NCI-H345 treated with DMSO at 0.1 percent for 48 hours (cell line): ENCODE results near the gene EDEM1.
"Not testable (repeated sequence)": the region's sequence is repeated elsewhere in the genome, so short reads cannot be mapped to it uniquely, and the experiment has no call there.

ENCODE experiments used
- DNase-seq: peaks from one replicate; lab custom pipeline; 2025; ENCODE audit not compliant: unreplicated experiment; lab: John Stamatoyannopoulos, UW

EDEM1 gene

GRCh38 chr3:5172018-5172417, 15.5 kb upstream of the EDEM1 start:
- DNase-seq, result no peak

GRCh38 chr3:5179036-5179435, 8.5 kb upstream of the EDEM1 start:
- not testable (repeated sequence) for DNase-seq

GRCh38 chr3:5181469-5182141, 5.9 kb upstream of the EDEM1 start:
- no peak for DNase-seq

DNA sequence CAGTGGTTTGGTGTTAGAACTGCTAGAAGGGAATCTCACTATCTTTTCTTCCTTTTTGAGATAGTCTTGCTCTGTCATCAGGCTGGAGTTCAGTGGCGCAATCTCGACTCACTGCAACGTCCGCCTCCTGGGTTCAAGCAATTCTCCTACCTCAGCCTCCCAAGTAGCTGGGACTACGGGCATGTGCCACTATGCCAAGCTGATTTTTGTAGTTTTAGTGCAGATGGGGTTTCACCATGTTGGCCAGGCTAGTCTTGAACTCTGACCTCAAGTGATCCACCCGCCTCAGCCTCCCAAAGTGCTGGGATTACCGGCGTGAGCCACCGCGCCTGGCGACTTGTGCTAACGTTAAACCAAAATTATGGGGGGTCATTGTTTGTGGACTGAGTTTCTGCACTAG, 3.8 kb upstream of the EDEM1 start:
- DNase-seq, result not testable (repeated sequence)

DNA sequence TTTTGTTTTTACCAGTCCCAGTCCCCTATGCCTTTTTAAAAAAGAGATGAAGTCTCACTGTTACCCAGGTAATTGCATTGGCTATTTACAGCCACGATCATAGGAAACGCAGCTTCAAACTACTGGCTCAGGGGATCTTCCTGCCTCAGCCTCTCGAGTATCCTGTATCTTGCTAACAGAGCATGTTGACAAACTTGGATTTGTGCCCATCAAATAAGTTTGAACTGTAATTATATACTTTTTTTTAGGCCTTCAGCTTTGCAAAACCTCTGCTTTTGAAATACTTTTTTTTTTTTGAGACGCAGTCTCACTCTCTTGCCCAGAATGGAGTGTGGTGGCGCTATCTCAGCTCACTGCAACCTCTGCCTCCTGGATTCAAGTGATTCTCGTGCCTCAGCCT, 3.0 kb upstream of the EDEM1 start:
- no peak for DNase-seq

DNA sequence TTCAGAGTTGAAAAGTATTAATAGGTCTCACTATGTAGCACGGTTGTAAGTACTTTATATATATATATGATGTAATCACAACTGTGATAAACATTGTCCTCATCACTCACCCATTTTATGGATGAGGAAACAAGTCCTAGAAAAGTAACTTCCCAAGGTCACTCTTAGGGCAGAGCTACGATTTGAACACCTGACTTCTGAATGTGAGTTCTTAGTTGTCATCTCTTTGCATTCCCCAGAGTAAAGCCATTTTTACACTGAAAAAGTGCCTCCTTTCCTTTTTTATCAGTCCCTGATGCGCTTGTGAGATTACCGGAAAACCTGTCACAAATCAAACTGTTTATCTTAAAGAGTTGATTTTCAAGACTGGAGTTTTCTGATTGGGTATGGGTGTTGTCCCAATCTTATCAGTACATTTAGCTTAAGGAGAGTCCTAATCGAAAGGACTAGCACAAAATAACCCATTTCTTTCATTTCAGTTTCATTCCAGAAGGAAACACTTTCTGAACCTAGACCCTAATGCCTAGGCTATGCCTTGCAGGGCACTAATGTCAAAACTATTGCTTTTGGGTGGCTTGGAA, 2.3 kb upstream of the EDEM1 start:
- DNase-seq, result no peak

GRCh38 chr3:5186089-5186857, 1.2 kb upstream of the EDEM1 start:
- DNase-seq, result no peak

DNA sequence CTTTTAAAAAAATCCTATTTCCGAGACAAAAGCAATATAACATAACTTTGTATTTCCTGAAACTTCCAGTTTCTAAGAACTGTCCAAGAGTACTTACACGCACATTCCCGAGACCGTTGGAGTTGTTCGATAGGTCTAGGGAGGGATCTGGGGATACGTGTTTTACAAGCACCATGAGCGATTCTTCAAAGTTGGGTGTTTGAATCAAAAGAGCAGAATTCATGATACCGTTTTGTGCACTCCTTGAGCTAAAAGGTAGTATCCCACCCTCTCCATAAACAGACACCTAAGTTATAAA, 700 bp upstream of the EDEM1 start:
- DNase-seq, result no peak

GRCh38 chr3:5187920-5188418, 462 bp downstream of the EDEM1 start:
- no peak for DNase-seq

DNA sequence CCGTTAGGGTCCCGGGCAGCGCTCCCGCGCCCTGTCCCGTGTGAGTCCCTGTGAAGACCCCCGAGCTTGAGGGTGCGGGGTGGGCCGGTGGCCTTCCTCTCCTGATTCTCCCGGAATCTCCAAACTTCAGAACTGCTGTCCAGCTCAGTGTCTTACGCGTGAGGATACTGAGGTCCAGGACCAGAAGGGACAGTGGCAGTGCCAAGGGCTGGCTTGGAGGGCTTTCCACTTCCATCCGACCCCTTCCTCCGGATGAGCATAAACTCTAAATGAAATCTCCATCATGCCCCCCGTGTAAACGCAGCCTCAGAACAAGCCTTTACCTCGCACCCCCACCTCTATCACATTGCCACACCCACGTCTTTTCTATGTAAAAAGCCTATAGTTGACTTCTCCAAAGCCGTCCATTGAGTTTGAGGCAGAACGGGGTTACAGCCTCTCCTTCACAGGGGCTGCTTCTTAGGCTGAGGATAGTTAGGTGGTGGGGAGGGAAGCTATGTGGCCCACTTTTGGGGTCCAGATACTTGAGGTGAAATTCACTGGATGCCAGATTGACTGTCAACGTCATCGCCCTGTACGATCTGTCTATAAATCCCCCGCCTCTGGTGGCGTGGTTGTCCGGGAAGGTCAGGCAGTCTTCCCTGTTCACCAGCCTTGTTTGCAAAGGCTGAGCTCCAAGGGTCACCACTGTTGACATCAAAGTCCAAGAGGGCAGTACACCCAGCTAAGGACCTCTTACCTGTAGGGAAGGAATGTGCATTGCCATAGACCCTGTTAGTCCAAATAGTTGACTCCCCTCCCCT, 1.1 kb downstream of the EDEM1 start:
- no peak for DNase-seq

DNA sequence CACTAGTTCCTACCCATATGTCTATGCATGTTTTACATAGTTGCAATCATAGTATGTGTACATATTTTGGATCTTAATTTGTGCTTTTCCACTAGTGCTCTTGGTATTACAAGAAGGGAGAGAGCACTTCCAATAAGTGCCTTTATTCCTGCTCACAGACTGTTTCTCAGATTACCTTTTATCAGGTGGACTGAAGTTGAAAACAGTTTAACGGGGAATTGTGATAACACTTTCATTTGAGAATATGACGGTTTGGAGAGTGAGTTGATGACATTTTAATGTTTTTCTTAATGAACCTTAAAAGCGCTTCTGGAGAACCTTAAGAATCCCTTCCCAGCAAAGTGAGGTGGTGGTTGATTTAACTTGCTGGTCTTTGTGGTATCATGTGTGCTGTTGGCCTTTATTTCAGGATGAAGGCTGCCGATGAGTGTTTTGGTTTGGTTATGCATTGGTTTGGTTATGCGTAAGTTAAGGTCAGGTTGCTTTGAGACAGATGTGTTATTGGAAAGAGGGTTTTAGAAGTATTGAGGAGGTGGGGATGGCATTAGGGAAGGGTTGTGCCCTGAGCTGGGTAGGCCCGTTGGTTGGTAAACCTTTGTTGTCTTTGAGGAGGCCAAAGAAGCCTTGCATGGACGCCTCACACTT, 2.8 kb downstream of the EDEM1 start:
- DNase-seq, result no peak

- DNase-seq, result no peak
Observed at GRCh38 chr3:5191555-5192304, 4.2 kb downstream of the EDEM1 start.

GRCh38 chr3:5192571-5193365, 5.3 kb downstream of the EDEM1 start:
- no peak for DNase-seq

- DNase-seq, result no peak
Observed at GRCh38 chr3:5194341-5194740, 6.8 kb downstream of the EDEM1 start.

DNA sequence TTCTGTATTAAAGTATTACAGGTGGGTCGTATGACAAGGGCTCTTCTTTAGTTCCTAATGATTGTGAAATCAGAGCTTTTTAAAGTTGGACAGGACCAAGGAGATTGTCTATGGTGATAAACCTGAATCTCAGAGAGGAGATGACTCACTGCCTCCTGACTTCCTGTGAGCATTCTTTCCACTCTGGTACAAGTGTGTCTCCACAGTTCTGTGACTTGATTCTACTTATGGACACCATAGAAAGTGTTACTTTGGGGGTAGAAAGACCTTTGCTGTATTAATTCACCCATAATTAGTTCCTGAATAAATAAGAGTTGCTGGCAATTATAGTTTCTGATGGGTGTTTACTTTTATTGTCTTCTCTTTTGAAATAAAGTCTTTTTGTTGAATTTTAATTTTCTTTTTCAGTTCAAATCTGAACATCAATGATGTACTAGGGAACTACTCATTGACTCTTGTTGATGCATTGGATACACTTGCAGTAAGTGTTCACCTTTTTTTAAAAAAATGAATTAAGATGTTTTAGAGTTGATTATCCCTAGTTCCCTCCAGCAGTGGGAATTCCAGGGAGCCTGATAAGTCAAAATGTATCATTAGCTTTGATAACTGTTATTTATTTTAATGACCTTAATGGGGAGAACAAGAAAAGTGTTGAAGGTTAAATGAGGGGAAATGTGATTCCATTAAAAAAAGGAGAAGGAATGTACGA, 7.4 kb downstream of the EDEM1 start:
- DNase-seq, result no peak

DNA sequence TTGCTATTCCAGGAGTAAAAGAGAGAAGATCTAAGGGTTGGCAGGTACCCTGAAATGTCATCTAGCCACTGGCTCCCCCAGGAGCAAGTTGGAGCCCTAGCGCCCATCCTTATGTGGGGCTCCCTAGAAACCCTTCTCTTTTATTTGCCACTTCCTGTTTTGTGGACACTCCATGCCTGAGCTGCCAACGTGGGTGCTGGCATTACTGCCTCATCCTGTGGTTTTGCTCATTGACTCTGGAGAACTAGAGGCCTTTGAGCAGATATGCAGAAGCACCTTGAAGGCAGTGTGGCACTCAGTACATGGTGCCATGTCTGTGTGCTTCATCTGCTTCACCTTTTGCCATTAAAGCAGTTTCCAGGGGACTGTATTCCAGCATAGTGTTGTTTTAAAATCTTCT, 8.1 kb downstream of the EDEM1 start:
- DNase-seq, result no peak

DNA sequence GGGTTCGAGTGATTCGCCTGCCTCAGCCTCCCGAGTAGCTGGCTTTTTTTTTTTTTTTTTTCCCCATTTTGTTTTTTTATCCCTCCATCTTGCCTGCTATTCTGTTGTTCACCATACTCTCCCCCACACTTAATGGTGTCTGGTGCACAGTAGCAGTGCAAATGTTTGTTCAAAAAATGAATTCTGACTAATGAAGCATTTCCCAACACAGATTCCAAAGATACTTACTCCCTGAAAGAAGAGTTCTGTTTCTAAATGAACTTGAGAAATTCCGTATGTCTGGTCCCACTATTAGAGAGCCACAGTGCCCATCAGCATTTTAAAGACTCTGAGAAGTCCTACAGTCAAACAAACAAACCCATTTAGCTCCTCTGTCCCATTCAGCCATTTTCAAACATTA, 9.5 kb downstream of the EDEM1 start:
- no peak for DNase-seq

DNA sequence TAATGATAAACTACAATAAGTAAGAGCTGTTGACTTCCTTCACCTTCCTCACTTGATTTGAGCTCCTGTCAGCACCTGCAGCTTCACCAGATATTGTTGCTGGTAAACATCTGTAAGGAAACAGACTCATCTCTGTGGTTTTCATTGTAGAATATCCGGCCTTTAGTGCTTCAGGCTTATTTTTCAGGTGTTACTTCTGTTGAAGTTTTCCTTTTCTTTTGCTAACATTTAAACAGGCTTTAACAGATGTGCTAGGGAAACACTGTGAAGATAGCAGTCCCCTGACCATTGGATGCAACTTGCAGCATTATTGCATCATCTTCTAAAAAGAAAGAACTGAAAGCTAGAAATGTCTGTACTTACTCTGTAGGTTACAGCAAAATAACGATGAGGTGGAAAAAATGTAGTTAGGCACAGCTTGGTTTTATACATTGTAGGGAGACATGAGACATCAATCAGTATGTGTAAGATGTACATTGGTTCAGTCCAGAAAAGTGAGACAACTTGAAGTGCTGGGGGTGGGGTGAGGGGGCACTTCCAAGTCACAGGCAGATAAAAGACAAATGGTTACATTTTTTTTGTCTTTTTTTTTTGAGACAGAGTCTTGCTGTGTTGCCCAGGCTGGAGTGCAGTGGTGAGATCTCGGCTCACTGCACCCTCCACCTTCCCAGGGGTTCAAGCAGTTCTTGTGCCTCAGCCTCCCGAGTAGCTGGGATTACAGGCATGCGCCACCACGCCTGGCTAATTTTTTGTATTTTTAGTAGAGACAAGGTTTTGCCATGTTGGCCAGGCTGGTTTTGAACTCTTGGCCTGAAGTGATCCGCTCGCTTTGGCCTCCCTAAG, 10.2 kb downstream of the EDEM1 start:
- DNase-seq, result no peak
